GM18909 (cell line): ENCODE data around the gene ACOT4.
"Not testable (repeated sequence)": the region's sequence is repeated elsewhere in the genome, so short reads cannot be mapped to it uniquely, and the experiment has no call there.

Experiments used
- ATAC-seq: cut with Tn5 transposase; IDR thresholded peaks from one replicate; pipeline ENCODE4 v1.9.1; 2021; ENCODE audit warnings: mild to moderate bottlenecking; ENCODE audit not compliant: unreplicated experiment, poor library complexity

ACOT4 gene

DNA sequence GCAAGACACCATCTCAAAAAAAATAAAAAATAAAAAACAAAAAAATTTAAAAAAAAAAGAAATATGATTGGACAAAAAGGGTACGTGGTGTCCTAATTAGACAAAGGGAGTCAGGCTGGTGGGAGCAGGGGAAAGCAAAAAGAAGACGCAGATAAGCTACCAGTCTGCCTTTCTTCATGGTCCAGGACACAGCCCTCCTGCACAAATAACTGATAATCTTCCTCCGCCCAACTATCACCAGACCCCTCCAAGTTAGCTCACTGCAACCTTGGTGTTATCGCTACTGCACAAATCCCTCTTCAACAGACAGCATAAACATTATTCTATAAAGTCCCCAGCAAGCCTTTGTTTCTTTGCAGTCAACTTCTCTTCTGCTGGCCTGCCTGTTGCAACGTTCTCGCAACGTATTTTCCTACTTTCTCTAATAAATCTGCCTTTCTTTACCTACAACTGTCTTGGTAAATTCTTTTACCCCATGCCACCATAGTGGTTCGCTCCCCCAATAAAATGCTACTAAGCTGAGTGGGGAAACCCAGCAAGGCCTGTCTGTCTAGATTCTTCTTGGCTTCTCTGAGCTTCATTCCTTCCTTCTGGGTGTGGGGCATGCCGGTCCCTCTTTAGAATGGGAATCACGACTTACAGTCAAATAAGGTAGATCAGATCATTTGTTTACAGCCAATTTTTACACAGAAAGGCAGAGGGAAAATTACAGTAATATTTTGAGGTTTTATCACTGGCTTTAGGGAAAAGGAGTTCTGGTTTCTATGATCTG lies 38.5 kb downstream of the ACOT4 start:
- no peak for ATAC-seq

DNA sequence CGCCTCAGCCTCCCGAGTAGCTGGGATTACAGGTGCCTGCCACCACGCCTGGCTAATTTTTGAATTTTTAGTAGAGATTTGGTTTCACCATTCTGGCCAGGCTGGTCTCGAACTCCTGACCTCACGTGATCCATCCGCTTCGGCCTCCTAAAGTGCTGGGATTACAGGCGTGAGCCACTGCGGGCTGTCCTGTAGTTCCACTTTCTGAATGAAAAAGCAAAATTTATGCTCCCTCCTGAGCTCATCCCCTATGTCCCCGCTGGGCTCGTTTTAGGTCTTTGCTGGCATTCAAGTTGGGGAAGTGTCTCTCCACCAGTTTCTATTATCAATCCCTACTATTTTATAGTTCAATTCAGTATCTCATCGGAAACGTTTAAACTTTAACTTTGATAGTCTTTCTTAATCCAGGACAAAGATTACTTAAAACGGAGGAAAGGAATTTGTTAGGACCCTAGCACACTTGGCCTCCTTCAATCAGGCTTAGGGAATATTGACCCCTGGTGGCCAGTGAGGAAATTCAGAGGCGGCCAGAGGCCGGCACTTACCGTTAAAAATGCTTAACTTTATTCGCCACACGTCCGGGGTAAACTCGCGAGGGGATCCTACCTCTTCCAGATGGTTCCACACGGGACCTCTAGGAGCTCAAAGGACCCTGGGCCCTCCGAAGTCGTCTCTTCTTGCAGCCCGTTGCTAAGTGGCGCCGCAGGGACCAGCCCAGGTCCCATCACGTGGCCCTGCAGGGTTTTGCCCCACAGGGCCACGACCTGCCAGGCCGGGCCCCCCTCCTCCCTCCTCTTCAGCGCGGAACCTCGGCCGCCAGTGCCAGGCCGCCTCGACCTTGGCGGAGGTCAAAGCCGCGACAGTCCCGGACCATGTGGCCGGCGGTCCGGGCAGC lies 41.7 kb downstream of the ACOT4 start:
- ATAC-seq, result no peak

DNA sequence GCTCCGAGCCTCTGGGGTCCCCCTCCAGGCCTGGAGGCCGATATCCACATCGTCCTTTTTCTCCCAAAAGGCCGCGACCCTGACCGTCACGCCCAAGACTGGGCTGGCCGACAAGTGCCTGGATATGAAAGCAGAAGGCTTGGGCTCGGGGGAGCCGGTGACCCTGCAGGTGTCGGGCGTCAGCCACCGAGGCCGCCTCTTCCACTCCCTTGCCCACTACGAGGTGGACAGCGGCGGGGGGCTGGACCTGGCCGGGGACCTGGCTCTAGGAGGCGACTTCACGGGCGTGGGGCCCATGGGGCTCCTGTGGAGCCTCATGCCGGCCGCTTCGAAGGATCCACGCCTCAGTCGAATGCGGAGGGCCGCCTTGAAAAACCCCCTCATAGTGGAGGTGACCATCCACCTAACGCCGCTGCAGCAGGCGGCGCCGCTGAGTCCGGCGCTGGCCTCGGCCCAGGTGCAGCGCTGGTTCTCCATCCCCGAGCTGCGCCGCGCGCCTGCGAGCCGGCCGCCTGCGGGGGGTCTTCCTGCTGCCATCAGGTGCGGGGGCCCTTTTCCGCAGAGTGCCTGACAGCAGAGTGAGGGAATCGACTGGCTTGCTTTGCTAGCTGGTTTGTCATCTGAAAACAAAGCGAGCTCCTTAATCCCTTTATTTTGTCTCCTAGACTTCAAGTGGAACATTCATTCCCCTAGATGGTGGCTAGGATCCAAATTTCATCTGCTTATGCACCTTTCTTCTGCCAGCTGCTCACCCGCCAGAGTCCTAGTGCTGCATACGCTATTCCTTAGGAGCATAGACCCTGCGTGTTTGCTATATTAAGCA lies 42.5 kb downstream of the ACOT4 start:
- no peak for ATAC-seq

DNA sequence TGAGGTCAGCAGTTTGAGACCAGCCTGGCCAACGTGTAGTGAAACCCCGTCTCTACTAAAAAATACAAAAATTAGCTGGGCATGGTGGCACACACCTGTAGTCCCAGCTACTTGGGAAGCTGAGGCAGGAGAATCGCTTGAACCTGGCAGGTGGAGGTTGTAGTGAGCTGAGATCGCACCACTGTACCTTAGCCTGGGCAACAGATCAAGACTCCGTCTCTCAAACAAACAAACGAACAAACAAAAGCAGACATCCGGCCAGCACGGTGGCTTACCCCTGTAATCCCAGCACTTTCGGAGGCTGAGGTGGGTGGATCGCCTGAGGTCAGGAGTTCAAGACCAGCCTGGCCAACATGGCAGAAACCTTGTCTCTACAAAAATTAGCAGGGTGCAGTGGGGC lies 44.7 kb downstream of the ACOT4 start:
- ATAC-seq, result not testable (repeated sequence)

DNA sequence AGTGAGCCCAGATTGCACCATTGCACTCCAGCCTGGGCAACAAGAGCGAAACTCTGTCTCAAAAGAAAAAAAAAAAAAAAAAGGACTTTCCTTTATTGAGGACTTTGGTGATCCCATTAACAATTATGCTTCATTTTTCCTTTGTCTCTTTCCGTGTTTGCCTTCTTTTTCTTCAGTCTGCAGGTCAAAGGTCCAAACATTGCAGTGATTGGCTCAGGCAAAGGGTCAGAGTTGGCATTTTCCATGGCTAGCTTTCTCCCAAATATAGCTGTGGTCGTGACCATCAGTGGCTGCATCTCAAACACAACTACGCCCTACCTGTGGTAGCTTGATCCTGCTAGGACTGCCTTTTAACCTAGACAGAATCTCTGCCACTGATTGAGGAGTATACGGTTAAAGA lies 46.2 kb downstream of the ACOT4 start:
- ATAC-seq, result no peak

DNA sequence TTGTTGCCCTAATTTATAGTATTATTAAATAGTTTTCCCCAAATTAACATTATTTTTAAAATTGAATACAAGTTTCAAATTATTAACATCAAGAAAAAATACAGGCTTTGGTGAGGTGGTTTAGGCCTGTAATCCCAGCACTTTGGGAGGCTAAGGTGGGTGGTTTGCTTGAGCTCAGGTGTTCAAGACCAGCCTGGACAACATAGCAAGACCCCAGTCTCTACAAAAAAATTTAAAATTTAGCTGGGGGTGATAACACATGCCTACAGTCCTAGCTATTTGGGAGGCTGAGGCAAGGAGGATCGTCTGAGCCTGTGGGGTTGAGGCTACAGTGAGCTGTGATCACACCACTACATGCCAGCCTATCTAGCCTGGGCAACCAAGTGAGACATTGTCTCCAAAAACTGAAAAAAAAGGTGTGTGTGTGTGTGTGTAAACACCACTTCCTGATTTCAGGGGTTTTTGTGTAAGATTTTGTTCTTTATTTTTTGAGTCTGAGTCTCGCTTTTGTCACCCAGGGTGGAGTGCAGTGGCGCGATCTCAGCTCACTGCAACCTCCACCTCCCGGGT lies 49.2 kb downstream of the ACOT4 start:
- no peak for ATAC-seq

DNA sequence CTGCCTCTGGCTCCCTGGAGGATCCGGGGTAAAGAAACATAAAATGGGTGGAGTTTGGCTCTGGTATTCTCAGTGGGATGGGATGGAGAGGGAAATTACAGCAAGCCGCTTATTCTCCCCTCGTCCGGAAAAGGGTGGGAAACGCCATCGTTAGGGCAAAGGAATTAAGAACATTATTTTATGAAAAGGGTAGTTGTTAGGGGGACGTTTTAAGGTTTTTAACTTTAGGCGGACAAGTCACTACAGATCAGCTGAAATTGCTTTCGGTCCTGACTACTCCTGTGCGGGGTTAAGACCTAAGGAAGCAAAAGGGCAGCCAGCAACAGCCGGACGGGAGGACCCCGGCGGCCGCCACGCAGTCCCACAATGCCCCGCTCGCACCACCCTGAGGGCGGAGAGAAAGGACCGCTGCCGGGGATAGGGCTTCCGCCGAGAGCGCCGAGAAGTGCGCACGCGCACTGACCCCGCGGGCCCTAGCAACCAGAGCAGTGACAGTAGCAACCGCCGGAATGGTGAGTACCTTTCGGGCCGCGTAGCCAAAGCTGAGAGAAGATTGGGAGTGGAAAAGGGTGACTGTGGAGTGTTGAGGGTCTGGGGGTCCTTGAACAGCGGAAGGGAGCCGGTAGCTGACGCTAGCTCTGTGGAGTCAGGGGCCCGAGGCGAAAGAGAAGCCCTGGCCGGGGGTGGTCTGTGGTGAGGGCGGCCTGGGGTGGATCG lies 53.0 kb downstream of the ACOT4 start, which contains the start of gene DNAL1:
TSS of gene DNAL1 (plus strand) at position 456 of the 717 bp plus-strand sequence. CDS start at position 510, 54 bp downstream.
- ATAC-seq, result peak; percentile 96

DNA sequence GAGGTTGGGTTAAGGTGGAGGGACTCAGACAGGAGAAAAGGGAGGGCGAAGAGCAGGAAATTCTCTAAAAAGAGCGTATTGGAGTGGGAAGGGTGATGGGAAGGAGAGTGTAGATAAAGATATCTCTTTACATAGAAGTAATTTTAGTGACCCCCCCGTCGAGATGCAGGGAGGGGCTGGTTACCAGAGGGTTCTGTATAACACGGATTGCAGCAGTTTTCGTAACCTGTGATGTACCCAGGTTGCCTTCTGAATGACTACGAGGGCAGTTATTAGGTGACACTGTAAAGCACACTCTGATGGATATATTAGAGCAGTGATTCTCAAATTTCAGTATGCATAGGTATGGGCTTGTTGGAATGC lies 53.6 kb downstream of the ACOT4 start:
- no peak for ATAC-seq
